LNCAP (cell line): ENCODE data around the gene PAMR1.

Experiments
- CTCF ChIP-seq: fragments of 450-650 bp; IDR thresholded peaks from 2 replicates; pipeline ENCODE4 v1.5.1; 2017; ENCODE audit warnings: mild to moderate bottlenecking

Gene PAMR1

GRCh38 chr11:35461917-35462538, 63.4 kb downstream of the PAMR1 start:
- no peak for TF ChIP-seq CTCF

DNA sequence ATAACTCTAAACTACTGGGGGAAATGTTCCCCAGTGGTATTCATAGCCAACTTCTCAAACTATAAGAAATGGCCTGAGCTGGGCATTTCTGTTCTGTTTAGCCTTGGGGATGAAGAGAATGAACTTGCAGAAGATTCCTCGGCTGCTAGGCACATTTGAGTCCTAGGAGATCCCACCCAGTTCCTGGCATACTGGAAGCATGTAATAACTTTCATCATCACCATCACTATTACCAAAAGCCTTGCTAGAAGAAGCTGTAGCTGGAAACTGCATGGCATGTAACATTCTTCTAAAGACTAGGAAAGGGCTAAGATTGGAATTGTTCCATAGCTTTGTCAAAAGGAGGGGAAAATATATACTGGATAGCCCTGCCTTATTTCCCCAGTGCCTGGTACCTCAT, 65.9 kb downstream of the PAMR1 start:
- TF ChIP-seq CTCF, result no peak

GRCh38 chr11:35458846-35459245, 66.6 kb downstream of the PAMR1 start:
- TF ChIP-seq CTCF, result no peak

GRCh38 chr11:35454362-35454761, 71.1 kb downstream of the PAMR1 start:
- no peak for TF ChIP-seq CTCF

DNA sequence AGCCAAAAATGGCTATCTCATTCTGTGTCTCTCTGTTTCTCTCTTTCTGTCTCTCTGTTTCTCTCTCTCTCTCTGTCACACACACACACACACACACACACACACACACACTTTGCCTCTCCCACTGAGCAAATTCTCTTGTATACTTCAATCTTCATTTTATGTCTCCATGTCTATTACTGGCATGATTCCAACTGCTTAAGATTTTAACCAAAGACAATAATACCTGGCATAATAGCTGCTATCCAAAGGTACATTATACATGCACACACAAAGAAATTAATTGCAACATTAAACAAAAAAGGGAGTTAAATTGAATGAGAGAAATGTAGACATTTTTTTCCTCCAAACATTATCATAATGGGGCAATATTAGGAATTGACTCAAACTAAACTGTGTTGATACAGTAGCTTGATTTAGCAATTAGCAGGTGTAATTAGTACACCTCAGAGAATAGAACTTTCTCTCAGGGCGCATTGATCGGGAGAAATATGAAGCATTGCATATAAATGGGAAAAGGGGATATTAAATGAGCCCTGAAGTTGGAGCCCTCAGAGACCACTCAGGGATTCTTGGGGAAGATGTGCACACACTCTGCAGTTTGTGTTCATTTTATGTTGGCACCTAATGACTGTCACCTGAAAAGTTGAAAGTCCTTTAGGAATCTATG, 88.7 kb downstream of the PAMR1 start:
- no peak for TF ChIP-seq CTCF

GRCh38 chr11:35433588-35433987, 91.8 kb downstream of the PAMR1 start:
- no peak for TF ChIP-seq CTCF

DNA sequence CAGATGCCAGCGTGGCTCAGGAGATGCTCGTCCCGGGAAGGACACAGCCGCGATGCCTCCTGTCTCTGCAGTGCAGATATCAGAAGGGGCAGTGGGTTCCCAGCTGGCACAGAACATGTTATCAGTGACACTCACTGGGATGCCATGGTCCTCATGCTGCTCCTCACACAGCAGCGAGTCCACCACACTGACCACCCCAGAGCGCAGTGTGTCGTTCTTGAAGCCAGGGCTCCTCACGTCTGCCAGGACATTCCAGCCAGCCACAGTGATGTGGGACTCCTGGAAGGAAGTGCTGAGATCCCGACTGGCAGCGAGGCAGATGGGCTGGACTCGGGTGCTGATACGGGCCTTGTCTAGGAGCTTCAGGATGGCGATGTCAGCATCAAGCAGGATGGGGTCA, 93.0 kb downstream of the PAMR1 start:
- no peak for TF ChIP-seq CTCF
